PFSK-1 (cell line): ENCODE results near the gene LBHD2.

Source experiments
- FOXP2 ChIP-seq: optimal IDR thresholded peaks from 2 replicates; pipeline ENCODE3; 2011; ENCODE audit warnings: borderline replicate concordance, control low read depth, inconsistent platforms; ENCODE audit not compliant: insufficient read depth; ENCODE audit errors: extremely low read length, extremely low read depth
- POLR2AphosphoS5 ChIP-seq: IDR thresholded peaks from 2 replicates; pipeline ENCODE4 v1.6.1; 2012; ENCODE audit warnings: low read depth, mild to moderate bottlenecking, control low read depth, low read length, moderate library complexity
- REST ChIP-seq, 2 experiments: IDR thresholded peaks; 2 replicates each; pipeline versions ENCODE4 v1.6.1 to v1.8.0; 2011 to 2012; ENCODE audit warnings: low read depth in 2 of 2, low read length in 2 of 2, control low read depth in 1 of 2, inconsistent platforms in 1 of 2, mild to moderate bottlenecking in 1 of 2, moderate library complexity in 1 of 2; ENCODE audit not compliant: insufficient read depth in 1 of 2
- SIN3A ChIP-seq: IDR thresholded peaks from 2 replicates; pipeline ENCODE4 v1.6.1; 2012; ENCODE audit warnings: mild to moderate bottlenecking, low read length, moderate library complexity, borderline replicate concordance; ENCODE audit not compliant: insufficient read depth
- TAF1 ChIP-seq: IDR thresholded peaks from 2 replicates; pipeline ENCODE4 v1.6.1; 2012; ENCODE audit warnings: low read length, control low read depth, borderline replicate concordance; ENCODE audit not compliant: insufficient read depth

- TF ChIP-seq POLR2AphosphoS5: no peak
- TF ChIP-seq REST (IDR thresholded peaks at IDR 0.05; ENCODE audit: insufficient read depth in 1 of 2, low read depth in 2 of 2, low read length in 2 of 2): no peak
- no peak for TF ChIP-seq TAF1
- TF ChIP-seq SIN3A: no peak
- no peak for TF ChIP-seq FOXP2
These were observed 14.3 kb downstream of the LBHD2 start for GRCh38 chr14:103097994-103098957.
